ENCODE measurements around the gene ROR1.

Gene ROR1

GRCh38 chr1:64162804-64163203, 389.0 kb downstream of the ROR1 start:
- no peak for DNase-seq

GRCh38 chr1:64163431-64163830, 389.6 kb downstream of the ROR1 start:
- no peak for DNase-seq

GRCh38 chr1:64163970-64164369, 390.2 kb downstream of the ROR1 start:
- DNase-seq, result no peak

GRCh38 chr1:64166629-64167028, 392.8 kb downstream of the ROR1 start:
- no peak for DNase-seq

- no peak for DNase-seq
These were observed 393.4 kb downstream of the ROR1 start for GRCh38 chr1:64167176-64167575.

GRCh38 chr1:64171246-64171645, 397.4 kb downstream of the ROR1 start:
- DNase-seq, result no peak

- DNase-seq, result no peak
These were observed 398.0 kb downstream of the ROR1 start for GRCh38 chr1:64171797-64172281.

GRCh38 chr1:64172458-64172983, 398.7 kb downstream of the ROR1 start:
- no peak for DNase-seq

- DNase-seq, result no peak
These were observed 399.6 kb downstream of the ROR1 start for GRCh38 chr1:64173336-64173940.

GRCh38 chr1:64175639-64176038, 401.8 kb downstream of the ROR1 start:
- no peak for DNase-seq

GRCh38 chr1:64176659-64177058, 402.8 kb downstream of the ROR1 start:
- DNase-seq, result no peak

- DNase-seq, result no peak
These were observed 405.8 kb downstream of the ROR1 start for GRCh38 chr1:64179588-64179987.

- DNase-seq, result no peak
These were observed 408.4 kb downstream of the ROR1 start for GRCh38 chr1:64182207-64182606.

- no peak for DNase-seq
These were observed 409.7 kb downstream of the ROR1 start for GRCh38 chr1:64183395-64184002.

GRCh38 chr1:64184003-64184440, 410.2 kb downstream of the ROR1 start:
- no peak for DNase-seq

GRCh38 chr1:64186138-64186897, 412.5 kb downstream of the ROR1 start:
- DNase-seq, result no peak

GRCh38 chr1:64186898-64187280, 413.1 kb downstream of the ROR1 start:
- DNase-seq, result no peak

GRCh38 chr1:64187646-64188045, 413.8 kb downstream of the ROR1 start:
- DNase-seq, result no peak

GRCh38 chr1:64192290-64192689, 418.5 kb downstream of the ROR1 start:
- DNase-seq, result no peak

GRCh38 chr1:64194168-64195080, 420.6 kb downstream of the ROR1 start:
- no peak for DNase-seq

- no peak for DNase-seq
These were observed 421.2 kb downstream of the ROR1 start for GRCh38 chr1:64195081-64195395.

GRCh38 chr1:64196074-64196870, 422.5 kb downstream of the ROR1 start:
- no peak for DNase-seq
